GM12878 (cell line): ENCODE measurements around the gene TBC1D23.

Source experiments
- BACH1 ChIP-seq: fragments of 450-650 bp; IDR thresholded peaks from 2 replicates; pipeline ENCODE4 v1.6.1; 2017; ENCODE audit warnings: mild to moderate bottlenecking, borderline replicate concordance
- CEBPB ChIP-seq, 2 experiments: fragments of 150-350 bp in 1 of 2; IDR thresholded peaks; 2 replicates each; pipeline ENCODE4 v1.6.1; 2012 to 2014; ENCODE audit warnings: low read depth in 2 of 2, low read length in 2 of 2, borderline replicate concordance in 1 of 2, inconsistent platforms in 1 of 2
- ESRRA ChIP-seq: IDR thresholded peaks from 2 replicates; pipeline ENCODE4 v1.6.1; 2012; ENCODE audit warnings: mild to moderate bottlenecking, low read length, improper control_type of control experiment
- GABPA ChIP-seq: IDR thresholded peaks from 2 replicates; pipeline ENCODE4 v1.6.1; 2014; ENCODE audit warnings: antibody characterized with exemption, low read depth, mild to moderate bottlenecking, inconsistent platforms
- HDAC6 ChIP-seq: fragments of 200-600 bp; sonication (generic); IDR thresholded peaks from one replicate; pipeline ENCODE4 v1.8.0; 2017; ENCODE audit warnings: antibody characterized with exemption; ENCODE audit not compliant: unreplicated experiment
- MYC ChIP-seq: IDR thresholded peaks from 2 replicates; pipeline ENCODE4 v1.6.1; 2011; ENCODE audit warnings: mild to moderate bottlenecking, low read length, moderate library complexity, inconsistent platforms; ENCODE audit not compliant: insufficient read depth, insufficient replicate concordance, insufficient read length, severe bottlenecking
- NFYB ChIP-seq: IDR thresholded peaks from 2 replicates; pipeline ENCODE4 v1.6.1; 2011; ENCODE audit warnings: low read depth, mild to moderate bottlenecking, low read length, improper control_type of control experiment, moderate library complexity; ENCODE audit not compliant: insufficient read depth
- STAT3 ChIP-seq: IDR thresholded peaks from 2 replicates; pipeline ENCODE4 v1.6.1; 2011; ENCODE audit warnings: low read depth, low read length, improper control_type of control experiment
- TCF7 ChIP-seq: IDR thresholded peaks from 2 replicates; pipeline ENCODE4 v1.6.1; 2014; ENCODE audit warnings: antibody characterized with exemption, borderline replicate concordance
- ZZZ3 ChIP-seq: IDR thresholded peaks from 2 replicates; pipeline ENCODE4 v1.6.1; 2011; ENCODE audit warnings: low read depth; ENCODE audit not compliant: control insufficient read depth, insufficient read length
- TF ChIP-seq, protein P1 (sequence below), 3 experiments: IDR thresholded peaks in 2 of 3; conservative IDR thresholded peaks in 1 of 3; 2 replicates each; pipeline ENCODE4 v1.5.1; 2011; ENCODE audit warnings: low read depth in 3 of 3, low read length in 3 of 3, mild to moderate bottlenecking in 3 of 3, control low read depth in 2 of 3, moderate library complexity in 2 of 3, inconsistent platforms in 1 of 3, mixed read lengths in 1 of 3; ENCODE audit not compliant: control insufficient read depth in 2 of 3, insufficient read depth in 1 of 3; ENCODE audit errors: extremely low read depth in 1 of 3
- TF ChIP-seq, protein P2 (sequence below): fragments of 450-650 bp; IDR thresholded peaks from 2 replicates; pipeline ENCODE4 v1.6.1; 2014; ENCODE audit warnings: mild to moderate bottlenecking
- TF ChIP-seq, protein P3 (sequence below): IDR thresholded peaks from 2 replicates; pipeline ENCODE4 v1.6.1; 2012; ENCODE audit warnings: mild to moderate bottlenecking, low read depth, low read length

DNA sequence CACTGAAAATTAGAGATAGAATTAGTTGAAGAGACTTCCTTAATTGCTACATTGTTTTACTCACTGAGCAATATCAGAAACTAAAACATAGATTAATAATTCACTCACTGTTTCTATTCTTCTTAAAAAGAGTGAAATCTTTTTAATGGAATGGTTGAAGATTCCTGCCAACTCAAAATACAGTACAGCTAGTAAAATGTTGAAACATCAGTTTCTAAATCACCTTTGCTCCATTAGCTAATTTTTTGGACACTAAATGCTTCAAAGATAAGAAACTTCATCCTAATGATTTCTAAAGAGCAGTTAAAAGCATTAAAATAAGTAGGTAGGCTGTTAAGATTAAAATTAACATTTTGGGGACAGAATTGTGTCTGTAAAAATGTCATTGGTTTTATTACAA, 63.3 kb downstream of the TBC1D23 start:
- TF ChIP-seq, protein P1, sequence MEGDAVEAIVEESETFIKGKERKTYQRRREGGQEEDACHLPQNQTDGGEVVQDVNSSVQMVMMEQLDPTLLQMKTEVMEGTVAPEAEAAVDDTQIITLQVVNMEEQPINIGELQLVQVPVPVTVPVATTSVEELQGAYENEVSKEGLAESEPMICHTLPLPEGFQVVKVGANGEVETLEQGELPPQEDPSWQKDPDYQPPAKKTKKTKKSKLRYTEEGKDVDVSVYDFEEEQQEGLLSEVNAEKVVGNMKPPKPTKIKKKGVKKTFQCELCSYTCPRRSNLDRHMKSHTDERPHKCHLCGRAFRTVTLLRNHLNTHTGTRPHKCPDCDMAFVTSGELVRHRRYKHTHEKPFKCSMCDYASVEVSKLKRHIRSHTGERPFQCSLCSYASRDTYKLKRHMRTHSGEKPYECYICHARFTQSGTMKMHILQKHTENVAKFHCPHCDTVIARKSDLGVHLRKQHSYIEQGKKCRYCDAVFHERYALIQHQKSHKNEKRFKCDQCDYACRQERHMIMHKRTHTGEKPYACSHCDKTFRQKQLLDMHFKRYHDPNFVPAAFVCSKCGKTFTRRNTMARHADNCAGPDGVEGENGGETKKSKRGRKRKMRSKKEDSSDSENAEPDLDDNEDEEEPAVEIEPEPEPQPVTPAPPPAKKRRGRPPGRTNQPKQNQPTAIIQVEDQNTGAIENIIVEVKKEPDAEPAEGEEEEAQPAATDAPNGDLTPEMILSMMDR (IDR thresholded peaks at IDR 0.05 in 2 of 3, conservative IDR thresholded peaks at IDR 0.05 in 1 of 3; ENCODE audit: control insufficient read depth in 2 of 3, extremely low read depth in 1 of 3, insufficient read depth in 1 of 3, low read depth in 3 of 3, low read length in 3 of 3) = no peak
- TF ChIP-seq NFYB (no peak), GABPA (no peak), TCF7 (no peak), STAT3 (no peak), BACH1 (no peak), CEBPB (IDR thresholded peaks at IDR 0.05; ENCODE audit: borderline replicate concordance in 1 of 2, low read depth in 2 of 2, low read length in 2 of 2) (no peak), ZZZ3 (no peak), ESRRA (no peak), HDAC6 (no peak), MYC (no peak)
- TF ChIP-seq, protein P2, sequence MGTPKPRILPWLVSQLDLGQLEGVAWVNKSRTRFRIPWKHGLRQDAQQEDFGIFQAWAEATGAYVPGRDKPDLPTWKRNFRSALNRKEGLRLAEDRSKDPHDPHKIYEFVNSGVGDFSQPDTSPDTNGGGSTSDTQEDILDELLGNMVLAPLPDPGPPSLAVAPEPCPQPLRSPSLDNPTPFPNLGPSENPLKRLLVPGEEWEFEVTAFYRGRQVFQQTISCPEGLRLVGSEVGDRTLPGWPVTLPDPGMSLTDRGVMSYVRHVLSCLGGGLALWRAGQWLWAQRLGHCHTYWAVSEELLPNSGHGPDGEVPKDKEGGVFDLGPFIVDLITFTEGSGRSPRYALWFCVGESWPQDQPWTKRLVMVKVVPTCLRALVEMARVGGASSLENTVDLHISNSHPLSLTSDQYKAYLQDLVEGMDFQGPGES = no peak
- TF ChIP-seq, protein P3, sequence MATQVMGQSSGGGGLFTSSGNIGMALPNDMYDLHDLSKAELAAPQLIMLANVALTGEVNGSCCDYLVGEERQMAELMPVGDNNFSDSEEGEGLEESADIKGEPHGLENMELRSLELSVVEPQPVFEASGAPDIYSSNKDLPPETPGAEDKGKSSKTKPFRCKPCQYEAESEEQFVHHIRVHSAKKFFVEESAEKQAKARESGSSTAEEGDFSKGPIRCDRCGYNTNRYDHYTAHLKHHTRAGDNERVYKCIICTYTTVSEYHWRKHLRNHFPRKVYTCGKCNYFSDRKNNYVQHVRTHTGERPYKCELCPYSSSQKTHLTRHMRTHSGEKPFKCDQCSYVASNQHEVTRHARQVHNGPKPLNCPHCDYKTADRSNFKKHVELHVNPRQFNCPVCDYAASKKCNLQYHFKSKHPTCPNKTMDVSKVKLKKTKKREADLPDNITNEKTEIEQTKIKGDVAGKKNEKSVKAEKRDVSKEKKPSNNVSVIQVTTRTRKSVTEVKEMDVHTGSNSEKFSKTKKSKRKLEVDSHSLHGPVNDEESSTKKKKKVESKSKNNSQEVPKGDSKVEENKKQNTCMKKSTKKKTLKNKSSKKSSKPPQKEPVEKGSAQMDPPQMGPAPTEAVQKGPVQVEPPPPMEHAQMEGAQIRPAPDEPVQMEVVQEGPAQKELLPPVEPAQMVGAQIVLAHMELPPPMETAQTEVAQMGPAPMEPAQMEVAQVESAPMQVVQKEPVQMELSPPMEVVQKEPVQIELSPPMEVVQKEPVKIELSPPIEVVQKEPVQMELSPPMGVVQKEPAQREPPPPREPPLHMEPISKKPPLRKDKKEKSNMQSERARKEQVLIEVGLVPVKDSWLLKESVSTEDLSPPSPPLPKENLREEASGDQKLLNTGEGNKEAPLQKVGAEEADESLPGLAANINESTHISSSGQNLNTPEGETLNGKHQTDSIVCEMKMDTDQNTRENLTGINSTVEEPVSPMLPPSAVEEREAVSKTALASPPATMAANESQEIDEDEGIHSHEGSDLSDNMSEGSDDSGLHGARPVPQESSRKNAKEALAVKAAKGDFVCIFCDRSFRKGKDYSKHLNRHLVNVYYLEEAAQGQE = no peak
